Fibroblast of peridontal ligament (primary cell): ENCODE measurements around the gene CFHR5.
A peak's percentile ranks its signal among the peaks of the same experiment; 100 is the strongest.
"Not testable (repeated sequence)": the region's sequence is repeated elsewhere in the genome, so short reads cannot be mapped to it uniquely, and the experiment has no call there.

Experiments used
- DNase-seq: peaks from one replicate; pipeline ENCODE4 v3.0.0-alpha.2; 2010; ENCODE audit errors: extremely low read depth

The CFHR5 gene

GRCh38 chr1:196977278-196977677, at the start of gene CFHR5:
CFHR5 (plus strand) TSS chr1:196977556; CDS start chr1:196977665, 109 bp downstream.
- no peak for DNase-seq

- not testable (repeated sequence) for DNase-seq
Measured at GRCh38 chr1:196932853-196933252, 44.5 kb upstream of the CFHR5 start.

DNA sequence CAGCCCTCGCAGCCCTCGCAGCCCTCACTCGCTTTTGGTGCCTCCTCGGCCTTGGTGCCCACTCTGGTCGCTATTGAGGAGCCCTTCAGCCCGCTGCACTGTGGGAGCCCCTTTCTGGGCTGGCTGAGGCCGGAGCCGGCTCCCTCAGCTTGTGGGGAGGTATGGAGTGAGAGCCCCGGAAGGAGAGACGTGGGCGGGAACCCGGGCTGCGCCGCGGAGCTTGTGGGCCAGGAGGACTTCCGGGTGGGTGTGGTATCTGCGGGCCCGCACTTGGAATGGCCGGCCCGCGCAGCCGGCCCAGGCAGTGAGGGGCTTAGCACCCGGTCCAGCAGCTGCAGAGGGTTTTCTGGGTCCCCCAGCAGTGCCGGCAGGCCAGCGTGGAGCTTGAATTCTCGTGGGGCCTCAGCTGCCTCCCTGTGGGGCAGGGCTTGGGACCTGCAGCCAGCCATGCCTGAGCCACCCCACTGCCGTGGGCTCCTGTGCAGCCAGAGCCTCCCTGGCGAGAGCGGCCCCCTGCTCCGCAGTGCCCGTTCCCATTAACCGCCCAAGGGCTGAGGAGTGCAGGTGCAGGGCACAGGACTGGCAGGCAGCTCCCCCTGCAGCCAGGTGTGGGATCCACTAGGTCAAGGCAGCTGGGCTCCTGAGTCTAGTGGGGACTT, 43.7 kb upstream of the CFHR5 start:
- DNase-seq: no peak

DNA sequence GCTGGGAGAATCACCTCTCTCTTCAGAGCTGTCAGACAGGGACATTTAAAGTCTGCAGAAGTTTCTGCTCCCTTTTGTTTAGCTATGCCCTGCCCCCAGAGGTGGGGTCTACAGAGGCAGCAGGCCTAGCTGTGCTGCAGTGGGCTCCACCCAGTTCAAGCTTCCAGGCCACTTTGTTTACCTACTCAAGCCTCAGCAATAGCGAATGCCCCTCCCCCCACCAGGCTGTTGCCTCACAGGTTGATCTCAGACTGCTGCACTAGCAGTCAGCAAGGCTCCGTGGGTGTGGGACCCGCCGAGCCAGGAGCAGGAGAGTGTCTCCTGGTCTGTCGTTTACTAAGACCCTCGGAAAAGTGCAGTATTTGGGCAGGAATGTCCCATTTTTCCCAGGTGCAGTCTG, 35.9 kb upstream of the CFHR5 start:
- not testable (repeated sequence) for DNase-seq

- not testable (repeated sequence) for DNase-seq
Measured at GRCh38 chr1:196943568-196943967, 33.8 kb upstream of the CFHR5 start, which contains the start of gene CFHR2. CFHR2 (plus strand) TSS chr1:196943738; CDS start chr1:196943881, 143 bp downstream.

DNA sequence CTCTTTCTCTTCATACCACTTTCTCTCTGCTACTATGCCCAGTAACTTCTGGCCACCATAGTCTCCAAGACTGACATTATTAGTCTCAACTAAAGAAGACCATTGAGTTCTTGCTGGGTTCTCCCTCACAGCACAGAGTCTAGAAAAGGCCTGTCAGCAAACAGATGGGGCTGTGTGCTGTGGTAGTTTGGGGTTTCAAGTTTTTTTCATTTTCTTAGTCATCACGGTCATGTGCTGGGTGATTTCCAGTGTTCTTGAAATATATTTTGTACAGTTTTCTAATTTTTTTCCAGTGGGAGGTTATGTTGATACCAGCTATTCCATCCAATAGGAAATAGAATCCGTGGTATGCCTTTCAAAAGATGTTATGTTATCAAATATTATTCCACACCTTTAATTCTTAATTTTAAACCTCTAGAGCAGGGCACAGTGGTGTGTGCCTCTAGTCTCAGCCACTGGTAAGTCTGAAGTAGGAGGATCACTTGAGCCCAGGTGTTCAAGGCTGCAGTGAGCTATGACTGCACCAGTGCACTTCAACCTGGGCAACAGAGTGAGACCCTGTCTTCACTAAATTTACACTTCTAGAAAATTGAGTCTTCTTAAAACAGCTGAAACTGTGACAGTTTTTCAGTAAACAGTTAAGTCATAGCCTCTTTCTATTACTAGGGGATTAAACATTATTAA, 25.5 kb upstream of the CFHR5 start:
- peak; percentile 58 for DNase-seq

GRCh38 chr1:196954778-196955177, 22.6 kb upstream of the CFHR5 start:
- DNase-seq: no peak

DNA sequence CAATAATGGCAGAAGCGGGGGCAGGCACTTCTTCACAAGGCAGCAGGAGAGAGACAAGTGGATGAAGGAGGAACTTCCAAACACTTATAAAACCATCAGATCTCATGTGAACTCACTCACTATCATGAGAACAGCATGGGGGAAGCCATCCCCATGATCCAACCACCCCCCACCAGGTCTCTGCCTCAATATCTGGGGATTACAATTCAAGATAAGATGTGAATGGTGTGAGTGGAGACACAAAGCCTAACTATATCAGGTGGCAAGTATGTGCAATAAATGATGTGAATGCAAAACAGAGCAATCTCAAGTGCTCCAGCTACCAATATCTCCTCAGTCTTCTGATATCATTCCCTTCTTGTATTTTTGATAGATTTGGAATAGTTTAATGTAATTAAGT, 21.4 kb upstream of the CFHR5 start:
- no peak for DNase-seq

GRCh38 chr1:196960854-196961253, 16.5 kb upstream of the CFHR5 start:
- DNase-seq: no peak

DNA sequence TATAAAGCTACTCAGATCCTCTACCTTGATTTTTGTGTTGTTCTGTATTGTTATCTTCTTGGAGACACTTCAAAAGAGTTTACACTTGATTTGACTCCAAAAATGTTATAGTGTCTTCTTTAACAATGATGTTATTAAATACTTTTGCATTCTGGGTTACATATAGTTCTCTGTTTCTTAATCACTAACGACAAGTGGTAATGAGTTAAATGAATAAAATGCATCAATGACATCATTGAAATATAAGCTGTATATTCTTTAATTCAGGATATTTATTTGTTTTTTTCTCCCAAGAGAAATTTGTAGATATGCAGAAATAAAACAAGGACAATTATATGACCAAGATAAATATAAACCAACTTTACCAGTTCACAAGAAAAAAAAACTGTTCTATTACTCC, 7.2 kb upstream of the CFHR5 start:
- DNase-seq: no peak

DNA sequence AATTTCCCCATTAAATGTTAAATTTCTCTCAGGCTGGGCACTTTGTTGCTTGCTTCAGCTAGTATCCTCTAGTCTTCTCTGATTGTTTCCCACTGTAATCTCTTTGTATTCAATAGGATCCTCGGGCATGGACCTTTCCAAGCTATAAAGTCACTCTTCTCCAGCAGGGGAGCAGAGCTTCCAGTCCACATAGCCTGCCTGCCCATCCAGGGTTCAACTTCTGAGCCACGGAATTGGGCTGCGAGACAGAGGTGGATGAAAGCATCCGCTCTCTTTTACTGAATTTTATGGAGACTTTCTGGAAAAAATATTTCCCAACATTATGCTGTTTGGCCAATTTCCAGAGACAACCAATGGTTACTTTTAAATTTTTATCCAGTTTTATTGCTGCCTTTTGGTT, 1.1 kb upstream of the CFHR5 start:
- DNase-seq: no peak

GRCh38 chr1:196980859-196981258, 3.5 kb downstream of the CFHR5 start:
- no peak for DNase-seq

DNA sequence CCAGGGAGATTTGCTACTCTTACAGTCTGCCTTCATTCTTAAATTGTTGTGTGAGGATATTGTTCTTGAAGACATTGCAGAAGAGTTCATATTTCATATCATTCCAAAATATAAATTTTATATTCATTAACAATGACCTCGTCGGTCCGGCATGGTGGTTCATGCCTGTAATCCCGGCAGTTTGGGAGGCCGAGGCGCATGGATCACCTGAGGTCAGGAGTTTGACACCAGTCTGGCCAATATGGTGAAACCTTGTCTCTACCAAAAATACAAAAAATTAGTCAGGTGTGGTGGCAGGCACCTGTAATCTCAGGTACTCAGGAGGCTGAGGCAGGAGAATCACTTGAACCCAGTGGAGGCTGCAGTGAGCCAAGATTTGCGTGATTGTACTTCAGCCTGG, 4.9 kb downstream of the CFHR5 start:
- not testable (repeated sequence) for DNase-seq

DNA sequence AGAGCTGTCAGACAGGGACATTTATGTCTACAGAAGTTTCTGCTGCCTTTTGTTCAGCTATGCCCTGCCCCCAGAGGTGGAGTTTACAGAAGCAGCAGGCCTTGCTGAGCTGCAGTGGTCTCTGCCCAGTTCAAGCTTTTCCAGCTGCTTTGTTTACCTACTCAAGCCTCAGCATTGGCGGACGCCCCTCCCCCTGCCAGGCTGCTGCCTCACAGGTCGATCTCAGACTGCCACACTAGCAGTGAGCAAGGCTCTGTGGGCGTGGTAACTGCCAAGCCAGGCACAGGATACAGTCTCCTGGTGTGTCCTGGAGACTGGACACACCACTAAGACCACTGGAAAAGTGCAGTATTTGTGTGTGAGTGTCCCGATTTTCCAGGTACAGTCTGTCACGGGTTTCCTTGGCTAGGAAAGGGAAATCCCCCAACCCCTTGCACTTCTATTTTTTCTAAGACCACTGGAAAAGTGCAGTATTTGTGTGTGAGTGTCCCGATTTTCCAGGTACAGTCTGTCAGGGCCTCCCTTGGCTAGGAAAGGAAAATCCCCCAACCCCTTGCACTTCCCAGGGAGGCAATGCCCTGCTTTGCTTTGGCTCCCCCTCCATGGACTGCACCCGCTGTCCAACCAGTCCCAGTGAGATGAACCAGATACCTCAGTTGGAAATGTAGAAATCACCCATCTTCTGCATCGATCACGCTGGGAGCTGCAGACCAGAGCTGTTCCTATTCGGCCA, 14.7 kb downstream of the CFHR5 start:
- not testable (repeated sequence) for DNase-seq

GRCh38 chr1:196993916-196994315, 16.6 kb downstream of the CFHR5 start:
- no peak for DNase-seq

- DNase-seq: peak; percentile 91
Measured at GRCh38 chr1:196997423-196997822, 20.1 kb downstream of the CFHR5 start.

DNA sequence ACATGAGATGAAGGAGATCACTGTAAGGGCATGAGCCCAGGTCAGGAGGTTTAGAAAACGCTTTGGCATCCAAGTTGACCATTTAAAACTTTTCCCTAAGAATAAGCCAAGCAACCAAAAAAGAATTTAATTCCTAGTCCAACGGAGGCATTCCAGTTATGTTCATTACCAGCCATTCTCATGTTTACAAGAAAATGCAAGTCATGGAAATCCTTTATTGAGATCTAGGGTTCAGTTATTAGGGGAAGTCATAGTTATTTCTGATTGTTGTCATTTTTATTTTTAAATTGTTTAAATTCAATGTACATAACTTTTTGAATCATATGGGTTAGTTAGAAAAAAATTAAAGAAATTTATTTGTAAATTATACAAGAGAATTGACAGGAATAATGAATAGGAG, 24.5 kb downstream of the CFHR5 start:
- DNase-seq: peak; percentile 14

GRCh38 chr1:197003132-197003531, 25.8 kb downstream of the CFHR5 start:
- DNase-seq: no peak

- DNase-seq: no peak
Measured at GRCh38 chr1:197008861-197009260, 31.5 kb downstream of the CFHR5 start.

- DNase-seq: no peak
Measured at GRCh38 chr1:197011614-197012013, 34.3 kb downstream of the CFHR5 start.

DNA sequence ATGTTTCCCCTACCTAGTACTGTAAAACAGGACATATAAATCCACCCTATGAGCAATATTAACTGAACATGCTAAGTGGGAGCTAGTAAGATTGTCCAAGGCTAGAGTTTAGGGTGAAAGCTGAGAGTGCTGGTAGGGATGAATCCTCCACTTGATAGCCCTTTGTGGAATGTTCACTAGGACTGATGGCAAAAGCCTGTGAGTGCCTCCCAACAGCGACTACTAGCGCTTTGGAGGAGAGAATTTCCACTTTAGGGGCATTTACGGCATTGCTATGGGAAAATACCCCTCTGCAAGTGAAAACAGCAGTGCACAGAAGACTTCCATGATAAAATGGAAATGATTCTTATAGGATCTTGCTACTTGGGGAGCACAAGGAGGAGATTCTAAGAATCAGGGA, 35.9 kb downstream of the CFHR5 start:
- no peak for DNase-seq

GRCh38 chr1:197016751-197017150, 39.4 kb downstream of the CFHR5 start:
- no peak for DNase-seq
